Heart right ventricle (tissue), 16 donors: ENCODE results near the gene OSBPL10. TPM values are rescaled to one million over a fixed set of nuclear protein-coding genes. Genes with fewer than 3 reads are reported as not detected.

Experiments used
- ATAC-seq, 8 donors: fragments of 200-7000 bp; cut with Tn5 transposase; one replicate each; pipeline ENCODE4 v1.9.1; 2020; ENCODE audit warnings: mild to moderate bottlenecking in 8 of 8, moderate library complexity in 8 of 8, moderate number of reproducible peaks in 1 of 8
- DNase-seq, 2 donors: peaks; one replicate each; pipeline ENCODE4 v3.0.0-alpha.2; 2020
- H3K27ac ChIP-seq, 10 donors: fragments of 200-600 bp; sonication (generic) in 2 of 10; one replicate each; pipeline versions ENCODE4 v1.5.0 to v1.8.0; 2020 to 2022; ENCODE audit warnings: mild to moderate bottlenecking in 3 of 10
- H3K27me3 ChIP-seq, 7 donors: fragments of 200-600 bp; one replicate each; pipeline ENCODE4 v1.8.0; 2021 to 2022; ENCODE audit warnings: mild to moderate bottlenecking in 2 of 7
- H3K36me3 ChIP-seq, 9 donors: fragments of 200-600 bp; sonication (generic) in 1 of 9; one replicate each; pipeline versions ENCODE4 v1.5.0 to v1.8.0; 2020 to 2022; ENCODE audit warnings: mild to moderate bottlenecking in 2 of 9
- H3K4me1 ChIP-seq, 9 donors: fragments of 200-600 bp; sonication (generic) in 1 of 9; one replicate each; pipeline versions ENCODE4 v1.5.0 to v1.8.0; 2020 to 2022; ENCODE audit warnings: mild to moderate bottlenecking in 4 of 9
- H3K4me3 ChIP-seq, 10 donors: fragments of 200-600 bp; sonication (generic) in 2 of 10; one replicate each; pipeline versions ENCODE4 v1.5.0 to v1.8.0; 2020 to 2022; ENCODE audit warnings: mild to moderate bottlenecking in 7 of 10, moderate library complexity in 2 of 10
- H3K9me3 ChIP-seq, 11 donors: fragments of 200-600 bp in 10 of 11; sonication (generic) in 2 of 11; one replicate each; pipeline versions ENCODE4 v1.5.0 to v1.8.0; 2013 to 2022; ENCODE audit warnings: mild to moderate bottlenecking in 2 of 11, control low read depth in 1 of 11, moderate library complexity in 1 of 11
- CTCF ChIP-seq, 9 donors: fragments of 200-600 bp; sonication (generic) in 2 of 9; IDR thresholded peaks; one replicate each; pipeline versions ENCODE4 v1.5.0 to v1.8.0; 2021 to 2022; ENCODE audit warnings: antibody characterized with exemption in 9 of 9, mild to moderate bottlenecking in 5 of 9, moderate library complexity in 1 of 9
- WGBS, 2 donors: extraction: QIAGEN DNeasy Blood & Tissue Kit; methylation state at CpG; one replicate each; pipeline ENCODE4 v1.1.7; 2013; ENCODE audit warnings: inconsistent platforms in 1 of 2; 5-methylcytosine and 5-hydroxymethylcytosine counted together
- intact Hi-C, 10 donors: fragments of 100-400 bp; cut with DNase I; formaldehyde crosslinking; loops; one replicate each; pipeline versions ENCODE4 v1.11.1 to v1.14.2; 2022
- polyA plus RNA-seq, 2 donors: library from polyadenylated mRNA; stranded (reverse); fragments of 200-250 nt; gene quantifications; one replicate each; pipeline ENCODE4 v1.2.3, GENCODE V29; 2013
- total RNA-seq, 10 donors: library from RNA; stranded (reverse); fragmentation: NEBNext Ultra II Directional in 3 of 10; extraction: Animal tissue kit (Norgen Biotek cat#: 25700) in 3 of 10; gene quantifications; one replicate each; pipeline versions ENCODE4 v1.2.1 to v1.2.4, GENCODE V29; 2021 to 2023
- donor health status: Arrhythmogenic right ventricular cardiomyopathy.
- donor health status: ischemic (EF 13 %, LVEDD 7.1; RV severe dilation, severe dysfunction).
- donor health status: healthy with polysubstance abuse.
- donor health status: DM: no; HTN: yes; CAD: no.
- donor health status: DM: no; HTN: no; CAD: no.
- donor health status: ischemic (EF 25% LVEDD 6.9; RV normal size, moderate dysfunction).
- donor health status: ischemic (EF 25% LVEDD 5.7; RV mildly dilated, moderate dysfunction).
- donor health status: healthy.
- donor health status: DM: yes; HTN: yes; CAD: no.
- donor health status: Ischemic cardiomyopathy.
- donor health status: ischemic (EF 35%, LVEDD 5.7; RV mildly dilated, moderate dysfunction).
- donor health status: nonischemic (EF 11% LVEDD 7.7; RV severe dilation, severe dysfunction).
- donor health status: DM: yes; HTN: yes; CAD: no.
- donor health status: PGD.
- donor health status: ischemic (EF 29% LVEDD 5.4; RV normal size, mild dysfunction).
- donor health status: nonischemic (EF 23%, LVEDD 6.1; RV moderate dilation, normal function).

OSBPL10 gene
- total and polyA plus RNA-seq, 12 donors = 1.2 to 8.5 (median 4.1) TPM

GRCh38 chr3:31763731-31764130 lies 217.3 kb downstream of the OSBPL10 start:
- no peak overlapping the region for H3K4me3 ChIP-seq
- no peaks in the 10 kb centered on the region for H3K27me3 ChIP-seq
- no peaks in the 10 kb centered on the region for H3K36me3 ChIP-seq
- H3K9me3 ChIP-seq = no peaks in the 10 kb centered on the region
- no peak for TF ChIP-seq CTCF (IDR thresholded peaks at IDR 0.05)
- H3K27ac ChIP-seq = no peak overlapping the region
- ATAC-seq (no peak), DNase-seq (no peak)
- intact Hi-C loops = loop anchor here in 4 of 10 donors (10.0 kb wide), 4 partner anchors 149 to 989 kb away; no protein-coding TSS in a partner anchor
- H3K4me1 ChIP-seq = peaks cover 0 to 4% (median 0%) of the 10 kb centered on the region in 9 donors
- WGBS, 2 donors = 88 to 92% methylated on average over 3 of the region's 3 CpGs

- Histone ChIP-seq H3K27me3 (no peaks in the 10 kb centered on the region), H3K4me1 (peaks cover 0 to 4% (median 0%) of the 10 kb centered on the region in 9 donors), H3K36me3 (no peaks in the 10 kb centered on the region), H3K27ac (no peak overlapping the region), H3K4me3 (no peak overlapping the region), H3K9me3 (no peaks in the 10 kb centered on the region)
- TF ChIP-seq CTCF (IDR thresholded peaks at IDR 0.05) = no peak
- DNase-seq (no peak), ATAC-seq (no peak)
- intact Hi-C loops = loop anchor here in 4 of 10 donors (10.0 kb wide), 4 partner anchors 148 to 988 kb away; no protein-coding TSS in a partner anchor
- 97 to 98% methylated on average over 5 of the region's 5 CpGs for WGBS, 2 donors
Observed at GRCh38 chr3:31762888-31763351, 218.1 kb downstream of the OSBPL10 start.

- no peak overlapping the region for H3K27ac ChIP-seq
- TF ChIP-seq CTCF (IDR thresholded peaks at IDR 0.05) = no peak
- no peaks in the 10 kb centered on the region for H3K36me3 ChIP-seq
- no peaks in the 10 kb centered on the region for H3K27me3 ChIP-seq
- no peak overlapping the region for H3K4me3 ChIP-seq
- intact Hi-C loops = loop anchor here in 4 of 10 donors (10.0 kb wide), 4 partner anchors 147 to 987 kb away; no protein-coding TSS in a partner anchor
- DNase-seq (no peak), ATAC-seq (peak in 3 of 8 donors; percentile 14 to 64 (median 37))
- 61 to 72% methylated on average over 5 of the region's 5 CpGs for WGBS, 2 donors
- no peaks in the 10 kb centered on the region for H3K9me3 ChIP-seq
- H3K4me1 ChIP-seq = peaks cover 0 to 4% (median 0%) of the 10 kb centered on the region in 9 donors
Observed at GRCh38 chr3:31762097-31762764, 218.8 kb downstream of the OSBPL10 start.

DNA sequence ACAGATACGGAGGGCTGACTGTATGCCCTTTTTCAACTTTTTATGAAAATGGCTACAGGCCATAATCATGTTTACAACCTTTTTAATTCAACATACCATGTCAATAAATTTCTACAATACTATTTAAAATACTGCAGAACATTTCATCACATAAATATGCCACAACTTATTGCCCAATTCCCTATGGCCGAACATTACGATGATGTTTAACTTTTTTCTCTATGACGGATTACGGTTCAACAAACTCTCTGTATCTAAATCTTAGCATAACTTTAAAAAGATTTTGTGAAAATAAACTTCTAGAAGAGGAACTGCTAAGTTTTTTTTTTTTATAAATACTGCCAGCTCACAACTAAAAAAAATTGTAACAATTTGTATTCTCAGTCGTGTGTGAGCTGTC lies 220.4 kb downstream of the OSBPL10 start:
- WGBS, 2 donors = 90 to 92% methylated on average over 6 of the region's 6 CpGs
- TF ChIP-seq CTCF (IDR thresholded peaks at IDR 0.05) = no peak
- ATAC-seq = no peak
- Histone ChIP-seq H3K9me3 (no peaks in the 10 kb centered on the region), H3K4me3 (no peak overlapping the region), H3K27me3 (no peaks in the 10 kb centered on the region), H3K4me1 (peaks cover 0 to 13% (median 6%) of the 10 kb centered on the region in 9 donors), H3K27ac (no peak overlapping the region), H3K36me3 (no peaks in the 10 kb centered on the region)
- no peak for DNase-seq
- intact Hi-C loops = loop anchor here in 4 of 10 donors (10.0 kb wide), 4 partner anchors 146 to 986 kb away; no protein-coding TSS in a partner anchor
